SK-N-SH treated with all-trans-retinoic acid at 6 μM for 48 hours (cell line): ENCODE measurements around the gene C8A.

ENCODE experiments used
- ATAC-seq: fragments of 200-7000 bp; cut with Tn5 transposase; 3 replicates; pipeline ENCODE4 v1.9.1; 2020; ENCODE audit warnings: mild to moderate bottlenecking, moderate library complexity
- ARNTL ChIP-seq: fragments of 450-650 bp; formaldehyde crosslinking; IDR thresholded peaks from 2 replicates; pipeline ENCODE4 v1.5.0; 2020; ENCODE audit warnings: low read depth, mild to moderate bottlenecking, moderate library complexity, borderline replicate concordance
- BACH2 ChIP-seq: fragments of 250-450 bp; sonication (Bioruptor Pico); IDR thresholded peaks from 2 replicates; pipeline ENCODE4 v1.9.0; 2021; ENCODE audit warnings: mild to moderate bottlenecking, borderline replicate concordance
- CSDC2 ChIP-seq: fragments of 250-450 bp; sonication (Bioruptor Pico); IDR thresholded peaks from 2 replicates; pipeline ENCODE4 v1.5.0; 2020; ENCODE audit warnings: mild to moderate bottlenecking, moderate library complexity
- ESRRG ChIP-seq: fragments of 250-450 bp; sonication (Bioruptor Pico); IDR thresholded peaks from 2 replicates; pipeline ENCODE4 v1.6.1; 2021; ENCODE audit warnings: mild to moderate bottlenecking
- ISL1 ChIP-seq: fragments of 250-450 bp; sonication (Bioruptor Pico); IDR thresholded peaks from 2 replicates; pipeline ENCODE4 v2.1.2; 2022; ENCODE audit warnings: mild to moderate bottlenecking, moderate library complexity
- OSR1 ChIP-seq: fragments of 250-450 bp; sonication (Bioruptor Pico); IDR thresholded peaks from 2 replicates; pipeline ENCODE4 v1.8.0; 2022; ENCODE audit warnings: moderate library complexity, mild to moderate bottlenecking, inconsistent platforms
- PPARA ChIP-seq: fragments of 250-450 bp; sonication (Bioruptor Pico); IDR thresholded peaks from 2 replicates; pipeline ENCODE4 v1.5.0; 2020; ENCODE audit warnings: mild to moderate bottlenecking, borderline replicate concordance
- RARB ChIP-seq: fragments of 250-450 bp; sonication (Bioruptor Pico); IDR thresholded peaks from 2 replicates; pipeline ENCODE4 v1.8.0; 2021; ENCODE audit warnings: mild to moderate bottlenecking, moderate library complexity
- SNAI2 ChIP-seq: fragments of 250-450 bp; sonication (Bioruptor Pico); IDR thresholded peaks from 2 replicates; pipeline ENCODE4 v1.5.0; 2020; ENCODE audit warnings: mild to moderate bottlenecking, moderate library complexity
- TOX ChIP-seq: fragments of 250-450 bp; sonication (Bioruptor Pico); IDR thresholded peaks from 2 replicates; pipeline ENCODE4 v1.8.0; 2021; ENCODE audit warnings: mild to moderate bottlenecking, moderate library complexity, borderline replicate concordance
- ZFP3 ChIP-seq: fragments of 250-450 bp; sonication (Bioruptor Pico); IDR thresholded peaks from 2 replicates; pipeline ENCODE4 v1.5.0; 2020; ENCODE audit warnings: mild to moderate bottlenecking, moderate library complexity
- ZFP30 ChIP-seq: fragments of 450-650 bp; formaldehyde crosslinking; IDR thresholded peaks from 2 replicates; pipeline ENCODE4 v1.5.0; 2022; ENCODE audit warnings: mild to moderate bottlenecking, moderate library complexity
- ZNF565 ChIP-seq: fragments of 450-650 bp; formaldehyde crosslinking; conservative IDR thresholded peaks from 2 replicates; pipeline ENCODE4 v1.5.0; 2020; ENCODE audit warnings: low read depth, mild to moderate bottlenecking, moderate library complexity
- ZNF70 ChIP-seq: fragments of 450-650 bp; formaldehyde crosslinking; IDR thresholded peaks from 2 replicates; pipeline ENCODE4 v1.5.0; 2020; ENCODE audit warnings: mild to moderate bottlenecking, moderate library complexity
- TF ChIP-seq, protein P1 (sequence below): fragments of 250-450 bp; sonication (Bioruptor Pico); IDR thresholded peaks from 2 replicates; pipeline ENCODE4 v1.8.0; 2021; ENCODE audit warnings: low read depth, mild to moderate bottlenecking, moderate library complexity, borderline replicate concordance
- TF ChIP-seq, protein P2 (sequence below): fragments of 250-450 bp; sonication (Bioruptor Pico); IDR thresholded peaks from 2 replicates; pipeline ENCODE4 v1.8.0; 2020; ENCODE audit warnings: mild to moderate bottlenecking, moderate library complexity, borderline replicate concordance
- TF ChIP-seq, protein P3 (sequence below): fragments of 250-450 bp; sonication (Bioruptor Pico); IDR thresholded peaks from 2 replicates; pipeline ENCODE4 v1.5.1; 2021; ENCODE audit warnings: mild to moderate bottlenecking, moderate library complexity
- TF ChIP-seq, protein P4 (sequence below): fragments of 250-450 bp; sonication (Bioruptor Pico); IDR thresholded peaks from 2 replicates; pipeline ENCODE4 v1.5.1; 2020; ENCODE audit warnings: low read depth, mild to moderate bottlenecking, moderate library complexity
- TF ChIP-seq, protein P5 (sequence below): fragments of 250-450 bp; sonication (Bioruptor Pico); IDR thresholded peaks from 2 replicates; pipeline ENCODE4 v1.5.0; 2020; ENCODE audit warnings: mild to moderate bottlenecking, moderate library complexity

The C8A gene

DNA sequence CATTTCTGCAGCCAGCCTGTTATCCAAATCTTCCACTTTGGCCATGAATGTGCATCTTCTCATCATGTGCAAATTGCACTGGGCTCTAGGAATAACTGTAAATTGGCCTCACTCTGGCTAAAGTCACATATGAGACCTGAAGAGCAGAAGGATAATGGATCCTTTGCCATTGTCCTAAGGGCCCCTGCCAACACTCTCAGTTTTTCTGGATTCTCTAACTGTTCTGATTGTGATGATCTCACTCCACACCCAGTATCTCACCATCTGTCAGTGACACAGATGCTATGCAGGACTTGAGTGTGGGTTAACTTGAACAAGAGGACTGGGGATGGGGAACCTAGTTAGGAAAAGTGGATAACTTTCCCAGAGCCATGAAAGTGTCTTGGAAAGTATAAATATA, 26.9 kb upstream of the C8A start:
- no peak for ATAC-seq
- TF ChIP-seq RARB (CRISPR knock-in tag) (no peak), ZFP3 (CRISPR knock-in tag) (no peak), OSR1 (CRISPR knock-in tag) (no peak), CSDC2 (CRISPR knock-in tag) (no peak), PPARA (CRISPR knock-in tag) (no peak), BACH2 (CRISPR knock-in tag) (no peak), ISL1 (CRISPR knock-in tag) (no peak), TOX (CRISPR knock-in tag) (no peak), ZNF70 (CRISPR knock-in tag) (no peak), ARNTL (CRISPR knock-in tag) (no peak)
- TF ChIP-seq, protein P1, sequence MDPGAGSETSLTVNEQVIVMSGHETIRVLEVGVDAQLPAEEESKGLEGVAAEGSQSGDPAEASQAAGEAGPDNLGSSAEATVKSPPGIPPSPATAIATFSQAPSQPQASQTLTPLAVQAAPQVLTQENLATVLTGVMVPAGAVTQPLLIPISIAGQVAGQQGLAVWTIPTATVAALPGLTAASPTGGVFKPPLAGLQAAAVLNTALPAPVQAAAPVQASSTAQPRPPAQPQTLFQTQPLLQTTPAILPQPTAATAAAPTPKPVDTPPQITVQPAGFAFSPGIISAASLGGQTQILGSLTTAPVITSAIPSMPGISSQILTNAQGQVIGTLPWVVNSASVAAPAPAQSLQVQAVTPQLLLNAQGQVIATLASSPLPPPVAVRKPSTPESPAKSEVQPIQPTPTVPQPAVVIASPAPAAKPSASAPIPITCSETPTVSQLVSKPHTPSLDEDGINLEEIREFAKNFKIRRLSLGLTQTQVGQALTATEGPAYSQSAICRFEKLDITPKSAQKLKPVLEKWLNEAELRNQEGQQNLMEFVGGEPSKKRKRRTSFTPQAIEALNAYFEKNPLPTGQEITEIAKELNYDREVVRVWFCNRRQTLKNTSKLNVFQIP (CRISPR knock-in tag), result no peak

DNA sequence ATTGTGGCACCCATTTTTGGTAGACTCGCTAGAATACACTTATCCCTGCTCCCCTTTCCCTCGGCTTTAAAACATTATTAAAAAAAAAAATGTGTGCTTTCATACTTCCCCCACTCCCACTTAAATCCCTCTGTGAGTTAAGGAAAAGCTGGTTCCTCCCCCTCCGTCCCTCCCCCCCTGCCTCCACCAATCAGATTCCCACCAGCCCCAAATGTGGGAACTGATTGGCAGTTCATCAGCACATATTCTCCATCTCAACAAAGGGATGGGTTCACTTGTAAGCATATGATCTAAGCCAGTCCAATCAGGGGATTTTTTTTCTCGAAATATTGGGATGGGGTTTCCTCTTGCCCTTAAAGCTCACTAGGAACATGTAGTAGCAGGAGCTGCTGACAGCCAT, 24.5 kb upstream of the C8A start:
- TF ChIP-seq SNAI2 (CRISPR knock-in tag) (no peak), ZNF565 (CRISPR knock-in tag) (no peak), PPARA (CRISPR knock-in tag) (no peak), RARB (CRISPR knock-in tag) (no peak), TOX (CRISPR knock-in tag) (no peak), ZFP3 (CRISPR knock-in tag) (no peak), OSR1 (CRISPR knock-in tag) (no peak), ZNF70 (CRISPR knock-in tag) (no peak)
- TF ChIP-seq, protein P2, sequence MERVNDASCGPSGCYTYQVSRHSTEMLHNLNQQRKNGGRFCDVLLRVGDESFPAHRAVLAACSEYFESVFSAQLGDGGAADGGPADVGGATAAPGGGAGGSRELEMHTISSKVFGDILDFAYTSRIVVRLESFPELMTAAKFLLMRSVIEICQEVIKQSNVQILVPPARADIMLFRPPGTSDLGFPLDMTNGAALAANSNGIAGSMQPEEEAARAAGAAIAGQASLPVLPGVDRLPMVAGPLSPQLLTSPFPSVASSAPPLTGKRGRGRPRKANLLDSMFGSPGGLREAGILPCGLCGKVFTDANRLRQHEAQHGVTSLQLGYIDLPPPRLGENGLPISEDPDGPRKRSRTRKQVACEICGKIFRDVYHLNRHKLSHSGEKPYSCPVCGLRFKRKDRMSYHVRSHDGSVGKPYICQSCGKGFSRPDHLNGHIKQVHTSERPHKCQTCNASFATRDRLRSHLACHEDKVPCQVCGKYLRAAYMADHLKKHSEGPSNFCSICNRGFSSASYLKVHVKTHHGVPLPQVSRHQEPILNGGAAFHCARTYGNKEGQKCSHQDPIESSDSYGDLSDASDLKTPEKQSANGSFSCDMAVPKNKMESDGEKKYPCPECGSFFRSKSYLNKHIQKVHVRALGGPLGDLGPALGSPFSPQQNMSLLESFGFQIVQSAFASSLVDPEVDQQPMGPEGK (CRISPR knock-in tag), result no peak
- TF ChIP-seq, protein P3, sequence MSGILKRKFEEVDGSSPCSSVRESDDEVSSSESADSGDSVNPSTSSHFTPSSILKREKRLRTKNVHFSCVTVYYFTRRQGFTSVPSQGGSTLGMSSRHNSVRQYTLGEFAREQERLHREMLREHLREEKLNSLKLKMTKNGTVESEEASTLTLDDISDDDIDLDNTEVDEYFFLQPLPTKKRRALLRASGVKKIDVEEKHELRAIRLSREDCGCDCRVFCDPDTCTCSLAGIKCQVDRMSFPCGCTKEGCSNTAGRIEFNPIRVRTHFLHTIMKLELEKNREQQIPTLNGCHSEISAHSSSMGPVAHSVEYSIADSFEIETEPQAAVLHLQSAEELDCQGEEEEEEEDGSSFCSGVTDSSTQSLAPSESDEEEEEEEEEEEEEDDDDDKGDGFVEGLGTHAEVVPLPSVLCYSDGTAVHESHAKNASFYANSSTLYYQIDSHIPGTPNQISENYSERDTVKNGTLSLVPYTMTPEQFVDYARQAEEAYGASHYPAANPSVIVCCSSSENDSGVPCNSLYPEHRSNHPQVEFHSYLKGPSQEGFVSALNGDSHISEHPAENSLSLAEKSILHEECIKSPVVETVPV (CRISPR knock-in tag), result no peak
- ATAC-seq, result no peak

DNA sequence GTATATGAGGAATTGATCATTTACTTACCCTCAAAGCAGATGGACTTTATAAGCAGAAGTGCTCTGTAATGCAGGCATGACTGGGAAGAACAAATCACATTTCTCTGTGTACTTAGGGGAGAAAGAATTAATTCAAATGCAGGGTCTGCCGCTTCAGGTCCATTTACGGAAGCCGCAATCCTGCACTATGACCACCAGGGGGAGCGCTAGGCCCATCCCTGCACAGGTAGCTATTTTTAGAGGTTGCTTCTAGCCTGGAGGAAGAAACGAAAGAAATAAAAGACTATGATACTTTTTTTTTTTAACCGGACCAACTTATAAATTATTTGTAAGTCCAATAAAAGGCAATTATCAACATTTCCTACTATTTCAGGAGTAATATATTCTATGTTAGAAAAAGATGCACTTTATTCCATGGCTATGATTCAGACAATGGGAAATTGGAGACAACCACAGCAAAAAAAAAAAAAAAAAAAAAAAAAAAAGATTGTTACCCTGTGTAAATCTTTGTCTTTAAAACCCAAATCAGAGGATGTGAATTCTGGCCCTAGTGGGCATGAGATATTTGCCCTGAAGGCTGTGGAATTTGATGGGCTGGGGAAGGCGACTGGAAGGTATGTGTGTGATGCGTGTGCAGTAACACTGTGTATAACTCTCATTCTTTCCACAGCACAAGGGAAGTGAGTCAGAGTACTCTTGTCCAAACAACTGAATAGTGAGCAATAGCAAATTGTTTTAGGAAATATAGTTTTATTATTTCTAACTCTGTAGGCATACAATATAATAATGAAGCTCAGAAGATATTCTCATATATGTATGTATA, 22.5 kb upstream of the C8A start:
- ATAC-seq, result peak; percentile 96
- TF ChIP-seq ZFP3 (CRISPR knock-in tag), result no peak
- TF ChIP-seq, protein P3 (CRISPR knock-in tag), result no peak
- TF ChIP-seq ZNF565 (CRISPR knock-in tag), result no peak
- TF ChIP-seq PPARA (CRISPR knock-in tag), result no peak
- TF ChIP-seq ISL1 (CRISPR knock-in tag), result no peak
- no peak for TF ChIP-seq ESRRG (CRISPR knock-in tag)
- TF ChIP-seq TOX (CRISPR knock-in tag), result no peak
- TF ChIP-seq, protein P1 (CRISPR knock-in tag), result no peak
- TF ChIP-seq, protein P4, sequence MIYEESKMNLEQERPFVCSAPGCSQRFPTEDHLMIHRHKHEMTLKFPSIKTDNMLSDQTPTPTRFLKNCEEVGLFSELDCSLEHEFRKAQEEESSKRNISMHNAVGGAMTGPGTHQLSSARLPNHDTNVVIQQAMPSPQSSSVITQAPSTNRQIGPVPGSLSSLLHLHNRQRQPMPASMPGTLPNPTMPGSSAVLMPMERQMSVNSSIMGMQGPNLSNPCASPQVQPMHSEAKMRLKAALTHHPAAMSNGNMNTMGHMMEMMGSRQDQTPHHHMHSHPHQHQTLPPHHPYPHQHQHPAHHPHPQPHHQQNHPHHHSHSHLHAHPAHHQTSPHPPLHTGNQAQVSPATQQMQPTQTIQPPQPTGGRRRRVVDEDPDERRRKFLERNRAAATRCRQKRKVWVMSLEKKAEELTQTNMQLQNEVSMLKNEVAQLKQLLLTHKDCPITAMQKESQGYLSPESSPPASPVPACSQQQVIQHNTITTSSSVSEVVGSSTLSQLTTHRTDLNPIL (CRISPR knock-in tag), result no peak
- TF ChIP-seq, protein P5, sequence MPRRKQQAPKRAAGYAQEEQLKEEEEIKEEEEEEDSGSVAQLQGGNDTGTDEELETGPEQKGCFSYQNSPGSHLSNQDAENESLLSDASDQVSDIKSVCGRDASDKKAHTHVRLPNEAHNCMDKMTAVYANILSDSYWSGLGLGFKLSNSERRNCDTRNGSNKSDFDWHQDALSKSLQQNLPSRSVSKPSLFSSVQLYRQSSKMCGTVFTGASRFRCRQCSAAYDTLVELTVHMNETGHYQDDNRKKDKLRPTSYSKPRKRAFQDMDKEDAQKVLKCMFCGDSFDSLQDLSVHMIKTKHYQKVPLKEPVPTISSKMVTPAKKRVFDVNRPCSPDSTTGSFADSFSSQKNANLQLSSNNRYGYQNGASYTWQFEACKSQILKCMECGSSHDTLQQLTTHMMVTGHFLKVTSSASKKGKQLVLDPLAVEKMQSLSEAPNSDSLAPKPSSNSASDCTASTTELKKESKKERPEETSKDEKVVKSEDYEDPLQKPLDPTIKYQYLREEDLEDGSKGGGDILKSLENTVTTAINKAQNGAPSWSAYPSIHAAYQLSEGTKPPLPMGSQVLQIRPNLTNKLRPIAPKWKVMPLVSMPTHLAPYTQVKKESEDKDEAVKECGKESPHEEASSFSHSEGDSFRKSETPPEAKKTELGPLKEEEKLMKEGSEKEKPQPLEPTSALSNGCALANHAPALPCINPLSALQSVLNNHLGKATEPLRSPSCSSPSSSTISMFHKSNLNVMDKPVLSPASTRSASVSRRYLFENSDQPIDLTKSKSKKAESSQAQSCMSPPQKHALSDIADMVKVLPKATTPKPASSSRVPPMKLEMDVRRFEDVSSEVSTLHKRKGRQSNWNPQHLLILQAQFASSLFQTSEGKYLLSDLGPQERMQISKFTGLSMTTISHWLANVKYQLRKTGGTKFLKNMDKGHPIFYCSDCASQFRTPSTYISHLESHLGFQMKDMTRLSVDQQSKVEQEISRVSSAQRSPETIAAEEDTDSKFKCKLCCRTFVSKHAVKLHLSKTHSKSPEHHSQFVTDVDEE, result no peak
- no peak for TF ChIP-seq ARNTL (CRISPR knock-in tag)
- no peak for TF ChIP-seq ZFP30 (CRISPR knock-in tag)
